ENCODE measurements around the gene ABHD10.
"Not testable (repeated sequence)": the region's sequence is repeated elsewhere in the genome, so short reads cannot be mapped to it uniquely, and the experiment has no call there.

ABHD10 gene

DNA sequence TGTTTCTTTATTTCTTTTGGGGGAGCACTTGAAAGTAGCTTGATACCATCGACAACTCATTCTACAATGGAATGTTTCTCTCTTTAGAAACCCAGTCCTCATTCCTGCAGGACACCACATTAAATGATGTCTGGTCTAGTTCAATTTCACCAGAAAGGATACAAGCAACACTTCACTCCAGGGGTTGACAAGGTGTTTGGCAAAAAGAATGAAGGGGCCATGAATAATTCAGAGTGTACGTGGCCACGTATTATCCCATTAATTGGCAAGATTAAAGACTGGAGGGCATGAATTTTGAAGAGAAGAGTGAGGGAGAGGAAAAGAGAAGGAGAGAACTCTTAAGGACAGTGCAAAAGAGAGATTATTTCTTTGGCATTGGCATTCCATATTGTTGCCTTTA, 56.4 kb downstream of the ABHD10 start:
- no peak for DNase-seq

DNA sequence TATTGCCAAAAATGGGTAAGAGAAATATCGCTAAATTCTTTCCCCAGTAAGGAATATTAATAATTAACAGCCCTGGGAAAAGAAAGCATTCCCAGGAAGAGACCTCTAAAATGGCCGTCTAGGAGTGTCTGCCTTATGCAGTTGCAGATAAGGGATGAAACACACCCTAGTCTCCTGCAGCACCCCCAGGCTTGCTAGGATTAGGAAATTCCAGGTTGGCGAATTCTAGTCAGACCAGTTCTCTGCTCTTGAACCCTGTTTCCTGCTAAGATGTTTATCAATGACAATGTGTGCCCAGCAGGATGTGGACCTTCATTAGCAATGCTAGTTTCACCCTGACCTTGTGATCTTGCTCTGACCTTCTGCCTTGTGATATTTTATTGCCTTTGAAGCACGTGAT, 58.4 kb downstream of the ABHD10 start:
- not testable (repeated sequence) for DNase-seq

DNA sequence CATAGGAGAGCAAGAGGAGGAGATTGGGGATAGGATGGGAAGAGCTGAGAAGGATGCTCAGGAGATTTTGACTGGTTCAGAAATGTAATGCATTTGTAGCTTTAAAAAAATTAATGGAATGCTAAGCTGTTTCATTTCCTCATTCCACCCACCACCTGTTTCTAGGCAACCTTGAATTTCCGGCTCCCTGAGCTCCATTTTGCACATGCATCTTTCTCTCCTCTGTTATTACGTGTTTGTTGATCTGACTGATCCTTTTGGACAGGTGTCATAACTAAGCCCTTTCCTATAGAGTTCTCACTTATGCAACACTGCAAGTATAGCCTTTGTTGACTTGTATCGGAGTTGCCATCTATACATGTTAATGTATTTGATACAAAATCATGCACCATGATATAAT, 60.0 kb downstream of the ABHD10 start:
- DNase-seq: no peak

DNA sequence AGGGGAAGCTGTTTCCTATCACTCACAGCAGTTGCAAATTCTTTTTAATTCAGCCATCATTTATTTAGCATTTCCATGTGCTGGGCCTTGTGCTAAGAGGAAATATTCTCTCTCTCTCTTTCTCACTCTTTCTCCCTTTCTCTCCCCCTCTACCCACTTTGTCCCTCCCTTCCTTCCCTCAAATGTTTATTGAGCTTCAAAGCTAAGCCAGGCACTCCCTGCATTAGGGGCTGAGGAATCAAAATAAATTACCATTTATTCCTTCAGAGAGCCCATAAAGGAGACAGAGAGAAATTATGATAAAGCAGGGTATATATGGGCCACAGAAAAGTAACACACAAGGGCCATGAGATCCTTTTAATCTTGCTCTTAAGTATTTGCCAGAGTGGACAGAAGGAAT, 62.5 kb downstream of the ABHD10 start:
- DNase-seq: no peak

DNA sequence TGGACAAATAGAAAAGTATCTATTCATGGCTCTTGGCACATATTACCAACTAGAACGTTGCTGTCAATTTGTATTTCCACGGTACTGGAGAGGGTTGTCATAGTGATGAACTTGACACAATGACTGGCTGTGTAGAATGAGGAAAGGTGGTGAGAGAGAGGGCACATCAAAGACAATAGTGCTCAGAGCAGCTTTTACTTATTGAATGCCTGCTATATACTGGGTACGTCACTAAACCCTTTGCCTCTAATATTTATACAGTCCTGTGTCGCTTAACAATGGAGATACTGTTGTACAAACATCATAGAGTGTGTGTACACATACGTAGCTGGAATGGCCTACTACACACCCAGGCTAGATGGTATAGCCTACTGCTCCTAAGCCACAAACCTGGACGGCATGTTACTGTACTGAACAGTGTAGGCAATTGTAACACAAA, 64.0 kb downstream of the ABHD10 start:
- no peak for DNase-seq

All from activated T-cell treated with anti-CD3 and anti-CD28 coated beads for 4 hours (primary cell).